ENCODE measurements around the gene MAFB.
"Not testable (repeated sequence)": the region's sequence is repeated elsewhere in the genome, so short reads cannot be mapped to it uniquely, and the experiment has no call there.

MAFB gene

DNA sequence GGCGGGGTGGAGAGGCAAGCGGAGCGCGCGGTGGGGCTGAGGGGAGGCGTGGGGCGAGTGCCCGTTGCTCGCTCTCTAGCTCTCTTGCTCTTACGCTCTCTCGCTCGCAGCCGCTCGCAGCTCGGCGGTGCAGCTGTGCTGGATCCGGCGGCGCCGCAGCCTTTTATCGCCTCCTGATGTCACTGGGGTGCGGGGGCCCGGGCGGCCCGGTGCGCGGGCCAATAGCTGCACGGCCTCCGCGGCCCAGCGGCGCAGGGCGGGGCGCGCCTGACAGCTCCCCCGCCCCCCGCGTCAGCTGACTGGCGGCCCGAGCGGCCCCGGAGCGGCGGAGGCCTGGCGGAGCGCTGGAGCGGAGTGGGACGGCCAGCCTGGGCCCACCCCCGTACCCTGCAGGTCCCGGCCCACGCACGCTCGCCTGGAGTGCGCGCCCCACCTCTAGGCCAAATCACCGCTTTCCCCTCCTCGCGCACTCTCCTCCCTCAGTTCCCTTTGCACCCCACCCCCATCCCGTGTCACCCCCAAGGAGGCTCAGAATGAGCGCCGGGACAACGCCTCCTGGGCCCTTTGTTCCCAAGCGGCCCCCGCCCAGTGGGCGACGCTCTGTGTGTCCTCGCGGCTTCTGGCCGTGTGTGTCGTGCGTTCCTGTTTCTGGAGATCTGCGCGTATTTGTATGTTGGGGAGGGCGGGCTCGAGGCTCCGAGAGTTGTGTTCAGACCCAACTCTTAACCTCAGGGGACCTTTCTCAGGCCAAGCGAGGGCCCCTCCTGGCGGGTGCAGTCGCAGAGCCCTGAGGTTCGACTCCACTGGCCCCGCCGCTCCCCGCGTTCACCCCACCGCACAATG lies at the start of gene MAFB:
TSS of gene MAFB (minus strand) at position 137 of the 843 bp plus-strand sequence. CDS start 386 bp downstream, outside the sequence.
- DNase-seq: peak; percentile 92

GRCh38 chr20:40736468-40736867 lies 47.4 kb upstream of the MAFB start:
- DNase-seq: not testable (repeated sequence)

- DNase-seq: no peak
These were observed 40.0 kb upstream of the MAFB start for GRCh38 chr20:40728996-40729395.

DNA sequence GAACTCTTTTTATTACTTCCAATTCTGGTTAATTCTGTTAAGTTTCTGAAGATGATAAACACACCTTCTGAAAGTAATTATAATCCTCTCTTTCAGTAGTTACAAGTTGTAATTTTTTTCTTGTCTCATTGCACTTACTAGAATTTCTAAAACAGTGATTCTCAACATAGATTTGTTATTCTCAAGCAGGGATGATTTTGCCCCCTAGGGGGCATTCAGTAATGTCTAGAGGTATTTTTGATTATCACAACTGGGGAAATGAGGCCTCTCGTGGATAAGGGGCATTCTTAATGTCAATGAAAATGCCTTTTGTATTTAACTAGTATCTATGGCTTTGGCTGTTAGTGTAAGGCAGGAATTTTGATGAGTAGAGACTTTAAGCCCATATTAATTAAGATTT lies 39.4 kb upstream of the MAFB start:
- DNase-seq: no peak

- DNase-seq: no peak
These were observed 38.9 kb upstream of the MAFB start for GRCh38 chr20:40727960-40728359.

DNA sequence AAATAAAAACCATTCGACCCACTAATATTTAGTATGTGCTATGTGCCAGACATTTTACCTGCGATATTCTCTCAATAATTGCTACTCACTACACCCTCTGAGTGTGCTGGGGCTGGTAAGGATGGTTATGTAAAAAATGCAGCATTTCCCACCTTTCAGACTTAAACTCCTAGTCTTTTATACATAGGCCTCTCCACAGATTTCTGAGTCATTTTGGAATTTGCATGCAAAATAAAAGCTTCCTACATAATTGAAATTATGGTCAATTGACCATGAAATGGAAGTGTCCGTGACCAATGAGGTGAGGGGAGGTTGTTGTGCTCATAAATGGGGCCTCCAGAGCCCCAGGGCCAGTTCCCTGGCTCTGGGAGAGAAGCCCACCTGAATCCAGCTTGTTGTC lies 37.7 kb upstream of the MAFB start:
- DNase-seq: no peak

- DNase-seq: no peak
These were observed 35.5 kb upstream of the MAFB start for GRCh38 chr20:40724566-40724965.

DNA sequence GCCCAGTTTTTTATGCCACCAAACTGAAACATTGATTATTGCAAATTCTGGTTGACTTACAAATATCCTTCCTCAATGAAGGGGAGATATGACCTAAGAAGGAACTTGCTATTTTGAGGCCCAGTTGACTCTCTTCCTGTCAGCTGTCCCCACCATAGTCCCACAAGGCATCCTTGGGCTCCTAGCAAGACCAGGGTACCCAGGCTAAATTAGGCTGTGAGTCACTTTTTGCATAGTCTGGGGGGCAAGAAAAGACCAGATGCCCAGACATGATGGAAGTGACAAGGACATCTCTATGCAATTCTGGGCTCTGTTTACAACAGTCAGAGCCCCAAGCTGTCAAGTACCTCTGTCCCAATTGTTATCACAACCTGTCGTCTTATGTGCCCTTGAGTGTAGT lies 31.8 kb upstream of the MAFB start:
- no peak for DNase-seq

DNA sequence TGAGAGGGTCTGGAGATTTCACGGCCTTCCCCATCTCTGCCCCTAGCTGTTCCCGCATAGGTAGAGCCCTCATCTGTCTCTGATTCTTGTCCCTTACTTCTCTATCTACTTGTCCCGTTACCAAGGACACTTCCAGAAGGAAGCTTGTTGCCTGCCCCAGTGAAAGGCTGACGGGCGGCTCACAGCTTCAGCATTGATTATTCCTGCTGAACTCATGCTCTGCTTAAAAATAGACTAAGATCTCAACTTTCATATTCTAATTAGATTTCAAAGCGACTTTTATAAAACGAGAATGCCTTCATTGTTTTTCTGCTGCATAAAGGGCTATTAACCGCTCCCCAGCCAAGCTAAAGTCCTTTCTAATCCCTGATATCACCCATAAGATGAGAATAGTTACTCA lies 31.1 kb upstream of the MAFB start:
- no peak for DNase-seq

GRCh38 chr20:40718982-40719729 lies 30.1 kb upstream of the MAFB start:
- DNase-seq: no peak

- DNase-seq: no peak
These were observed 29.4 kb upstream of the MAFB start for GRCh38 chr20:40718214-40718977.

- no peak for DNase-seq
These were observed 28.4 kb upstream of the MAFB start for GRCh38 chr20:40717343-40717865.

DNA sequence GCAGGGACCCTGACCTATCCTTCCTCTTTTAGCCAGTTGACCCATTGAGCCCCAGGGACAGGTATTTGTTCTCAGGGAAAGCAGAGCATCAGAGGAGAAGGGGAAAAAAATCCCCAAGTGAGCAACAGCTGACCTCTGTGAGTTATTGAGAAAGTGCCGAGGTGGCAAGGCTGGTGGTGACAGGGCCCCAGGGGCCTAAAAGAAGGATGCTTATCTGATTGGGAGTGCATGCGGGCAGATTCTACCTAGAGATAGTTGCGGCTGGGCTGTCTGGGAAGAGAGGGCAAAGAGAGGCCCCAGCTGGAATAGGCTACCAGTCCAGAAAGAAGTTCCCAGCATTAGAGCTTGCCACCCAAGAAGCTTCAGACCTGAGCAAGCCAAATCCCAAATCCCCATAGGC lies 26.5 kb upstream of the MAFB start:
- DNase-seq: no peak

DNA sequence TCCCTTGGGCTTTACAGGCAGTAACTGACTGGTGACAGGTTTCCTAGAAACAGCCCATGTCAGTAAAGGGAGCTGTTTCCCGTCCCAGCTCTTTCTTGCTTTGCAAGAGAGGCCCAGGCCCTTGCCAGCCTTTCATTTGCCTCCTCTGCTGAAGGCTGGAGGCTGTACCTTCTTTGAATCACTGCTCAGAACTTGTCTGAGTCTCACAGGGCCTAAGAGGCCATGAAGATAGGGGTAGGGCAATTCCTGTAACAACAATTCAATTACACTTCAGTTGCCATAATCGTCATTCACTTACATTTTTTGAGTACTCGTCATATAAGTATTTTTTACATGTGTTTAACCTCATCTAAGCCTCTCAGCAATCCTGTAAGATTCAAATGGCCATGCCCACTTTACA lies 25.9 kb upstream of the MAFB start:
- no peak for DNase-seq

DNA sequence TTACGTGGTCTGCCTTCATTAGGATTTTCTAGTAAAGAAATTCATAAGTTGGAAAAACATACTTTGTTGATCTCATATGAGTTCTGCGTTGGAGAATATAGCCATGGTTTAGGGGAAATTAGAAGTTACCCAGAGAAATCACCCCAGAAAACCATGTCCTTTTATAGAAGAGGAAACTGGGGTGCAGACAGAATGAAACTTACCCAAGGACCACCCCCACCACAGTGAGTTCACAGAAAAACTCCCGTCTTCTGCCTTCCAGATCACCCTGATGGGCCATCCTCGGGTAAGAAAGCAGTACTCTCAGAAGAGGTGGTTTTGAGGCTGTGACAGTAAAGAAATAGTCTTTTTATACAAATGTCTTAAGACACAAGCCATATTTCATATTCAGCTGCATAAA lies 25.1 kb upstream of the MAFB start:
- no peak for DNase-seq

- no peak for DNase-seq
These were observed 24.5 kb upstream of the MAFB start for GRCh38 chr20:40713508-40713907.

GRCh38 chr20:40711079-40711478 lies 22.0 kb upstream of the MAFB start:
- DNase-seq: no peak

- DNase-seq: no peak
These were observed 21.6 kb upstream of the MAFB start for GRCh38 chr20:40710603-40711002.

- no peak for DNase-seq
These were observed 18.0 kb upstream of the MAFB start for GRCh38 chr20:40706977-40707582.

- no peak for DNase-seq
These were observed 16.4 kb upstream of the MAFB start for GRCh38 chr20:40705413-40705812.

DNA sequence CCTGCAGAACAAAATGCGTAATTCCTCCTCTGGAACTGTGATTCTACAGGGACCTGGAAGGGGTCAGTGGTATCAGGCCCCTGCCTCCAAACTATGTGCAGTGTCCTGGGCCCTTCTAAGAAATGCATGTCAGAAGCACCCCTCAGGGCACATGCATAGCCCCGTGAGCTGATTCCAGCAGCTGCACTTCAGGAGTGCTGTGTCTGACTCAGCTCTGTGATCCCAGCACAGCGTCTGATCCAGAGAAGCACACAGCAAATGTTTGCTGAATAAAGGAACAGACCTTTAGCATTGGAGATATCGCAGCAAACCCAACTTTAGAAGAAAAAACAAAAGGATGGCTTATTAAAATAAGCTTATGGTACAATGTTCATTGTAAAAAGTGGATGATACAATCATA lies 15.8 kb upstream of the MAFB start:
- DNase-seq: no peak

GRCh38 chr20:40703975-40704530 lies 15.0 kb upstream of the MAFB start:
- DNase-seq: no peak

DNA sequence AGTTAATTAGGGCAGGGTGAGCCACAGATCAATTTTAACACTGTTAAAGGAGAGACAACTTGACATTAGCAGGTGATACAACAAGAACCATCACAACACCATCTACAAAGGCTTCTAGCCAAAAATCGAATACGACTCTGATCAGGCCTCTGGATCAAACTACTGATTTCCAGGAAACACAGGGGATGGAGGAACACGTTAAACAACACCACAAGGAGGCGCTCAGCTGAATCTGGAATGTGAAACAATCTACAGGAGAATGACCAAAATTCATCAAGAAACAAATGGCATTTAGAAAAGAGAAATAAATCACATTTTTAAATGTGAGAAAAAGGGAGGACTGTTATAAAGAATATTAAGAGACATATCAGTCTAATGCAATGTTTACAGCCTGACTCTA lies 13.5 kb upstream of the MAFB start:
- DNase-seq: no peak

All from fibroblast of skin of right quadriceps (primary cell).